Measurements from ENCODE around the gene KCNMB4.

The KCNMB4 gene, protein sequence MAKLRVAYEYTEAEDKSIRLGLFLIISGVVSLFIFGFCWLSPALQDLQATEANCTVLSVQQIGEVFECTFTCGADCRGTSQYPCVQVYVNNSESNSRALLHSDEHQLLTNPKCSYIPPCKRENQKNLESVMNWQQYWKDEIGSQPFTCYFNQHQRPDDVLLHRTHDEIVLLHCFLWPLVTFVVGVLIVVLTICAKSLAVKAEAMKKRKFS

GRCh38 chr12:70365648-70366518 lies at the start of gene KCNMB4:
Gene KCNMB4 (plus strand): TSS chr12:70366290. CDS start chr12:70366735, 445 bp downstream.
- TF ChIP-seq GATA3 (IDR thresholded peaks at IDR 0.05; ENCODE audit: low read depth, low read length) (no peak), GATA2 (IDR thresholded peaks at IDR 0.05; ENCODE audit: low read depth, low read length) (no peak; the same call in 1 of the 2 replicates)

DNA sequence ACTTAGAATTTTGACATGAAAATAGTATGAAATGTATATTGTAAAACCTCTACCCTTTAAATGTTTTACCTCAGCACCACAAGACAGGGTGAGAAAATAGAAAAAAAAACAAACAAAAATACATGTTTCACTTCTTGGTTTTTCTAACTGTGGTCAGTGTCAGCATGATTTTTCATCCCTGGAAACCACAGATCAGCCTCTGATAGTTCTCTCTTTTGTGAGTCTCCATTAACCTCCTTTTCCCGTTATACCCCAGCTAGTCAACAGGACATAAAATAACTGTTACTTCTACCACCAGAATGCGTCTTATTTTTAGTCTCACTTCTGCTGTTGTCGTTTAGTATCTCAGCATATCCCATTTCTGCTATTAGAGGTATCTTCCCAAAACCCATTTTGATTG lies 48.3 kb upstream of the KCNMB4 start:
- no peak for TF ChIP-seq GATA2 (IDR thresholded peaks at IDR 0.05; ENCODE audit: low read depth, low read length)
- no peak for TF ChIP-seq GATA3 (IDR thresholded peaks at IDR 0.05; ENCODE audit: low read depth, low read length)

DNA sequence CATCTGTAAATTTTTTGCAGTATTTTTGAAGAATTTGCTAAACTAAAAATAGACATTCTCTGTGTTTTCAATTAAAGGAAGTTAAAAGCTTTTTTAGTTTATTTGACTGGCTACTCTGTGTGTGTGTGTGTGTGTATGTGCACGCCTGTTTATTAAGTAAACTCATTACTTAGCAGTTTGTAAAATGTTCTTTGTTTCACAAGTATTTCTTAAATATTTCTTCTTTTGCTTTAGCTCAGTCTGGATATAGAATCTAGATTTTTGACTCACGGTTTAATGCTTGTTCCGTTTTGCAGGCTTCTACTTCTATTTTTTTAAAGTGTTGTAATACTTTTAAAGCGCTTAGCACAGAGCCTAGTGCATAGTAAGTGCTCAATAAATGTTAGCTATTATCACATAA lies 46.5 kb upstream of the KCNMB4 start:
- no peak for TF ChIP-seq GATA2 (IDR thresholded peaks at IDR 0.05; ENCODE audit: low read depth, low read length)
- TF ChIP-seq GATA3 (IDR thresholded peaks at IDR 0.05; ENCODE audit: low read depth, low read length) = no peak

DNA sequence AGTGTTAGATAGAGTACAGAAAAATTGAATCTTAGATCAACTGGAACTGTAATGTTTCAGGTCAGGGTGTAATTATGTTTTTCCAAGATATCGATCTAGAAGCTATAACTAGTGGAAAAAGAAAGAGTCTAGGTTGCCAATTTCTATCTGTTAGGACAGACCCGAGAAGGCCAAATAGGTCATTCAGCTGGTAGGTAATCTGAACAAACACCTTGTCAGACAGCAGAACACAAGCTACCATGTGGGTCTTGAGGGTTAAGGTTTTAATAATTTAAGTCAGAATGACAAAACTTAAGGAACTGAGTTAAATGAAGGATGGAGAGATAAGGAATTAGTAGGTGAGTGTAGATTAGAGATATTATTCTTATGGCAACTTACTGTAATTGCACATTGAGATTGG lies 44.9 kb upstream of the KCNMB4 start:
- no peak for TF ChIP-seq GATA3 (IDR thresholded peaks at IDR 0.05; ENCODE audit: low read depth, low read length)
- TF ChIP-seq GATA2 (IDR thresholded peaks at IDR 0.05; ENCODE audit: low read depth, low read length) = no peak

- TF ChIP-seq GATA3 (IDR thresholded peaks at IDR 0.05; ENCODE audit: low read depth, low read length) (no peak), GATA2 (IDR thresholded peaks at IDR 0.05; ENCODE audit: low read depth, low read length) (no peak)
Observed at GRCh38 chr12:70327541-70327940, 38.5 kb upstream of the KCNMB4 start.

DNA sequence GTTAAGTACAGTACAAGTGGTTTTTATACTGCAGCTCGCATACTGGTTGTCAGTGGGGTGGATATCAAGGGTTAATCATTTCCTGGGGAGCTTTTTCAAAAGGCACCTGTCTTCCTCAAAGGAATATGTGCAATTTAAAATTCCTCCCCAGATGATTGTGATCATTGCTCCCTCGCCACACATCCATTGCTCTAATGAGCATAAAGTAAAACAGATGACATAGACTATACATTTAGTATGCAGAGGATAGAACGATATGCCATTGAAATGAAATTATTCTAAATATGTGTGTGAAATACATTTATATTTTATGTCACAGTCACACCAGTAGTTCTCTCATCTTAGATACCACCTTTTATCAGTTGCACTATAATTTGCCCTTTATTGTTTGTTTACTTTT lies 36.4 kb upstream of the KCNMB4 start:
- TF ChIP-seq GATA2 (IDR thresholded peaks at IDR 0.05; ENCODE audit: low read depth, low read length) = no peak
- no peak for TF ChIP-seq GATA3 (IDR thresholded peaks at IDR 0.05; ENCODE audit: low read depth, low read length)

DNA sequence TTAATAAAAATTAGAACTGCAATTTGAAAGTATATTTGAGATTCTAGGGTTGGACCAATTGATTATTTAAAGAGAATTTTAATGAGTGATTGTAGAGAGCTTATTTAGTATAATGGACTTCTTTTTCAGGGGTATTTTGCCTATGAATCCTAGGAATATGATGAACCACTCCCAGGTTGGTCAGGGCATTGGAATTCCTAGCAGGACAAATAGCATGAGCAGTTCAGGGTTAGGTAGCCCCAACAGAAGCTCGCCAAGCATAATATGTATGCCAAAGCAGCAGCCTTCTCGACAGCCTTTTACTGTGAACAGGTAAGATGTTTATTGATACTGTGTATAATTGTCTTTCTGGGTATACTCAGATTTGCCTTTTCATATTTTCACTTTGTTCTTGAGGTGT lies 35.9 kb upstream of the KCNMB4 start:
- TF ChIP-seq GATA2 (IDR thresholded peaks at IDR 0.05; ENCODE audit: low read depth, low read length) = no peak
- TF ChIP-seq GATA3 (IDR thresholded peaks at IDR 0.05; ENCODE audit: low read depth, low read length) = no peak

DNA sequence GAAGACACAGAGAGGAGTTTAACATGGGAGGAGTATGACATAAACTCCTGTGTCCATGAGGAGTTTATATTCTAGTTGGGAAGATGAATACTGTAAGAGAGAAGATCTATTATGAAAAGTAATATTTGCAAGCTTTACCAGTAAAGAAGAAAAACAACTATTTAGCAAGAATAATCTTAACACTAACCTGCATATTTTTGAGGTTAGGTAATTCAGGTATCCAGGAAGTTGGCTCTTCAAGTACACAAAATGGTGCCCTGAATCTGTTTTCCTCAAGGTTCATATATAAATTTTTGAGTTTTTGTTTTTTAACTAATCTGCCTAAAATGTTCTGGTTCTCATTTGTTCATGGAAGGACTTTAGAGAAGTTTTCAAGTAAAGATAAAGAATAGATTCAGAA lies 33.9 kb upstream of the KCNMB4 start:
- TF ChIP-seq GATA2 (IDR thresholded peaks at IDR 0.05; ENCODE audit: low read depth, low read length) (no peak), GATA3 (IDR thresholded peaks at IDR 0.05; ENCODE audit: low read depth, low read length) (no peak)

DNA sequence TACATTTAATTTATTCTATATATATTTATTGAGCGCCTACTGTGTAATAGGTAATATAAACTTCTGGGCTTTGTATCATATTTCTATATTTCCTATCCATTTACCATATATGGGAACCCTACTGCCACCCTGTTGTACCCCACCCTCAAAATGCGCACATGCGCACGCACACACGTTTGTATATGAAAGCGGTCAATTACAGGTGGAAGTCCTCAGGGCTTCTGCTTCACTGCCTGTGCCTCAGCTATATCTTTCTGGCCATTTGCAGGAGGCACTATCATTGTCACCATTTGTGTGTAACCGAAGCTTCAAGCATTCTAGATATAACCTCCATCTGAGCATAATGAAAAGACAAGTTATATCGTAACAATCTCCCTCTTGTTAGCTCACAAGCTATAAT lies 31.3 kb upstream of the KCNMB4 start:
- no peak for TF ChIP-seq GATA3 (IDR thresholded peaks at IDR 0.05; ENCODE audit: low read depth, low read length)
- TF ChIP-seq GATA2 (IDR thresholded peaks at IDR 0.05; ENCODE audit: low read depth, low read length) = no peak

DNA sequence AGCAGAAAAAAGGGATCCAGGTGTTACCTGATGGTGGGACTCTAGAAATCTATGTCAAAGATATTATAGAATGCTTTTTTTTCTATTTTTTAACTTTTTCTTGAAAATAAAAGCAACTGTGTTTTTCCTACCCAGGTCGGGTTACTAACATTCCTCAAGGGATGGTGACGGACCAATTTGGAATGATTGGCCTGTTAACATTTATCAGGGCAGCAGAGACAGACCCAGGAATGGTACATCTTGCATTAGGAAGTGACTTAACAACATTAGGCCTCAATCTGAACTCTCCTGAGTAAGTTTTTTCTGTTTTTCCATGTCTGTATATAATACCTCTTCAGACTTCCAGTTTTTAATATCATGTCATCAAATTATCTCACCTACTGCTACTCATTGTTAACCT lies 27.6 kb upstream of the KCNMB4 start:
- TF ChIP-seq GATA3 (IDR thresholded peaks at IDR 0.05; ENCODE audit: low read depth, low read length) (no peak), GATA2 (IDR thresholded peaks at IDR 0.05; ENCODE audit: low read depth, low read length) (no peak)

DNA sequence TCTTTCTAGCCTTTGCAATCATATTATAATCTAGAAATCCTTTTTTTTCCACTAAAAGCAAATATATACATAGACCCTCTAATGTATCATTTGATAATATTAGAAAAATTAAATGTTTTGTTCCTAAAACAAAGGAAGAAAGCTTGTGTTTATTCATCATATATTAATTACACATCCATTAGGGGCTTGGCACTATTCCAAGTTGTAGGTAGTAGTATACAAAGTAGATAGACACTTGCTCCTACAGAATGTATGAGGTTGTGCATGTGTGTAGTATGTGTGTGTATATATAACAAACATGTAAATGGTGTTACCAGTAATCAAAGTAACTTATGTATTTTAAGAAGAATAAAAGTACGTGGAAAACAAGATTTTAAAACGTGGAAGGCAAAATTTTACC lies 15.0 kb upstream of the KCNMB4 start:
- TF ChIP-seq GATA3 (IDR thresholded peaks at IDR 0.05; ENCODE audit: low read depth, low read length) (no peak), GATA2 (IDR thresholded peaks at IDR 0.05; ENCODE audit: low read depth, low read length) (no peak)

DNA sequence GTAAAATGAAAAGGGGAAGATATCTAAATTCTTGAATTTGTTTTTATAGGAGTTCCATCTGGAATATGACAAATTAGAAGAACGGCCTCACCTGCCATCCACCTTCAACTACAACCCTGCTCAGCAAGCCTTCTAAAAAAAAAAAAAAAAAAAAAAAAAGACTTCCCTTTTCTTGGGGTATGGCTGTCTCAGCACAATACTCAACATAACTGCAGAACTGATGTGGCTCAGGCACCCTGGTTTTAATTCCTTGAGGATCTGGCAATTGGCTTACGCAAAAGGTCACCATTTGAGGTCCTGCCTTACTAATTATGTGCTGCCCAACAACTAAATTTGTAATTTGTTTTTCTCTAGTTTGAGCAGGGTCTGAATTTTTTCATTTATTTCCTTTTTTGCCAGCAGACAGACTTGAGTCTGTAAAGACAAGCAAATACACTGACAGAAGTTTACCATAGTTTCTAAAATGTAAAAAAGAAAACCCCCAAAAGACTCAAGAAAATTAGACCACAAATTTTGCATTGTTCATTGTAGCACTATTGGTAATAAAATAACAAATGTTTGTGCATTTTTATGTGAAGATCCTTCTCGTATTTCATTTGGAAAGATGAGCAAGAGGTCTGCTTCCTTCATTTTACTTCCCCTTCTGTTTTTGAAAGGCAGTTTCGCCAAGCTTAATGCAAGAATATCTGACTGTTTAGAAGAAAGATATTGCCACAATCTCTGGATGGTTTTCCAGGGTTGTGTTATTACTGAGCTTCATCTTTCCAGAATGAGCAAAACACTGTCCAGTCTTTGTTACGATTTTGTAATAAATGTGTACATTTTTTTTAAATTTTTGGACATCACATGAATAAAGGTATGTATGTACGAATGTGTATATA lies 12.1 kb upstream of the KCNMB4 start:
- TF ChIP-seq GATA2 (IDR thresholded peaks at IDR 0.05; ENCODE audit: low read depth, low read length) (no peak), GATA3 (IDR thresholded peaks at IDR 0.05; ENCODE audit: low read depth, low read length) (no peak)

DNA sequence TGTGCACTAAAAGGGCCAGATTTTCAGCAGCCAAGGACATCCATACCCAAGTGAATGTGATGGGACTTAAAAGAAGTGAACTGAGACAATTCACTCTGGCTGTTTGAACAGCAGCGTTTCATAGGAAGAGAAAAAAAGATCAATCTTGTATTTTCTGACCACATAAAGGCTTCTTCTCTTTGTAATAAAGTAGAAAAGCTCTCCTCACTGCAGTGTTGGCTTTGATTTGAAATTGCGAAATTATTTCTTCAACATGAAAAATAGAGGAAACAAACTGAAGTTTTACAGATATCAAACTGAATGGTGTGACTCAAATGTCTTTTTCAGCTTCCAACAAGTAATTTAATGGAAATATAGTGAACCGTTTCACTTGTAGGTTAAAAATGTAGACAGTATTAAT lies 11.3 kb upstream of the KCNMB4 start:
- TF ChIP-seq GATA2 (IDR thresholded peaks at IDR 0.05; ENCODE audit: low read depth, low read length) (no peak), GATA3 (IDR thresholded peaks at IDR 0.05; ENCODE audit: low read depth, low read length) (no peak)

DNA sequence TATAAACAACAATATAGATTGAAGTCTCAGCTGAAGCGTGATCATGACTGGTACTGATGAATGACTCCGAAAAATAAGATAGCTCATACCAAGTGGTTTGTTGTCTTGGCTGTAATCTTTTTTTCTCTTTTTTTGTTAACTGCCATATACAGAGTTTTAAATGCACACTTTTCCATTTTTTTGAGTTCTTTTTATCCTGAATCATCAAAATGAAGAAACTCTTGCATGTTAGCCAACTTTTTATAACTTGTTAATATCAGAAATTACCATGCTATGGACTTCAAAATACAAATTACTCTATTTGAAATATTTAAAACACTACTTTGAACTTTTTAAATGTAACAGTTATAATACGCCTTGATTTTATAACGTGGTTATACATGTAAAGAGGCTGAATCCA lies 10.1 kb upstream of the KCNMB4 start:
- TF ChIP-seq GATA3 (IDR thresholded peaks at IDR 0.05; ENCODE audit: low read depth, low read length) (no peak), GATA2 (IDR thresholded peaks at IDR 0.05; ENCODE audit: low read depth, low read length) (no peak)

All from SH-SY5Y (cell line).